Measurements from ENCODE around the gene PACSIN1.

- TF ChIP-seq EZH2 (optimal IDR thresholded peaks at IDR 0.05; ENCODE audit: low read depth, low read length) = no peak
- TF ChIP-seq, protein P1, sequence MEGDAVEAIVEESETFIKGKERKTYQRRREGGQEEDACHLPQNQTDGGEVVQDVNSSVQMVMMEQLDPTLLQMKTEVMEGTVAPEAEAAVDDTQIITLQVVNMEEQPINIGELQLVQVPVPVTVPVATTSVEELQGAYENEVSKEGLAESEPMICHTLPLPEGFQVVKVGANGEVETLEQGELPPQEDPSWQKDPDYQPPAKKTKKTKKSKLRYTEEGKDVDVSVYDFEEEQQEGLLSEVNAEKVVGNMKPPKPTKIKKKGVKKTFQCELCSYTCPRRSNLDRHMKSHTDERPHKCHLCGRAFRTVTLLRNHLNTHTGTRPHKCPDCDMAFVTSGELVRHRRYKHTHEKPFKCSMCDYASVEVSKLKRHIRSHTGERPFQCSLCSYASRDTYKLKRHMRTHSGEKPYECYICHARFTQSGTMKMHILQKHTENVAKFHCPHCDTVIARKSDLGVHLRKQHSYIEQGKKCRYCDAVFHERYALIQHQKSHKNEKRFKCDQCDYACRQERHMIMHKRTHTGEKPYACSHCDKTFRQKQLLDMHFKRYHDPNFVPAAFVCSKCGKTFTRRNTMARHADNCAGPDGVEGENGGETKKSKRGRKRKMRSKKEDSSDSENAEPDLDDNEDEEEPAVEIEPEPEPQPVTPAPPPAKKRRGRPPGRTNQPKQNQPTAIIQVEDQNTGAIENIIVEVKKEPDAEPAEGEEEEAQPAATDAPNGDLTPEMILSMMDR (IDR thresholded peaks at IDR 0.05; ENCODE audit: low read length) = no peak
These were observed 42.5 kb downstream of the PACSIN1 start for GRCh38 chr6:34508425-34508824.
